ENCODE measurements around the gene ANXA2R. TPM values are rescaled to one million over a fixed set of nuclear protein-coding genes. Genes with fewer than 3 reads are reported as not detected.
A peak's percentile ranks its signal among the peaks of the same experiment; 100 is the strongest.

Gene ANXA2R
- total and polyA plus RNA-seq, 2 of the 13 experiments (the other 11 are each of a cell fraction or from before 2014, with no cell fraction given): 0.95 to 1.3 TPM

DNA sequence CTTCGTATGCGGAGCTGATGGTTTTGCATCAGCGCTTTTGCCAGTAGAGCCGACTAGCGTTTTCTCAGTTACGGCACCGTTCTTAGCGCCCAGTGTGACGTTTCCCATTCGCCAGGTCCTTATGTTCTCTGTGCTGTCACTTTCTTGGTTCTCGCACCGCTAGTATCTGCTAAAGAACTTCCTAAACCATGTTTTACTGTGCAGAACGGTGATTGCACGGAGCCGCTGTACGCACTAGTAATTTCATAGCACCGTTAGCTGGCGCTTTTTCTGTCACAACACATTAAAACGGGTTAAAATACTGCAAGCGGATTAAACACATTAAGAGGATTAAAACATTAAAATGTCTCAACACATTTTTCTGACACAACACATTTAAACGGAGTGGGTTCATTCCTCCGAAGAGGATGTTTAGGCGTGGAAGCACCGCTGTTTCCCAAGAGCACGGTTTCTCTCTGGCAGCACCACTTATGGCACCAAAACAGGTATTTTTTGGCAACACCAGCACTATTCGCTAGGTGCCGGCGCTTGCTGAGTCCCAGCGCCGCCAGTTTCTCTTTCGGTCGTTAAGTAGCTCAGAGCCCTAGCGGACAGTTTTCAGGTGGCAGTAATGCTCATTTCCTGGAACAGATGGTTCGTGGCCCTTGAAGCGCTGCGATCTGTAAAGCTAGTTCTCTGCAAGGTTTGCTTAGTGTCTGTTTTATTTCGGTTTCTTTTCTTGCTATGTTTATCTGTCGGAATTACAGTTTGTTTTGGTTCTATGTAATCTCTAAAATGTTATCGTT lies 20.3 kb downstream of the ANXA2R start (continued):
- TF ChIP-seq RFXAP (CRISPR knock-in tag; IDR thresholded peaks at IDR 0.05; ENCODE audit: borderline replicate concordance) (no peak), CTCF (CRISPR knock-in tag; IDR thresholded peaks at IDR 0.05) (peak; percentile 44), KLF11 (CRISPR knock-in tag; IDR thresholded peaks at IDR 0.05) (no peak; the same call in 1 of the 2 replicates), HDAC2 (CRISPR knock-in tag; IDR thresholded peaks at IDR 0.05) (peak; percentile 39; the same call in 1 of the 2 replicates), NKX3-1 (CRISPR knock-in tag; IDR thresholded peaks at IDR 0.05) (0 out of 2 replicates have a peak, but pooled peaks have one; percentile 27), HES4 (CRISPR knock-in tag; IDR thresholded peaks at IDR 0.05; ENCODE audit: borderline replicate concordance) (no peak), HNRNPH1 (optimal IDR thresholded peaks at IDR 0.05; ENCODE audit: low read depth, low read length) (no peak), PHF8 (CRISPR knock-in tag; IDR thresholded peaks at IDR 0.05) (peak; percentile 36; the same call in 1 of the 2 replicates), REPIN1 (CRISPR knock-in tag; IDR thresholded peaks at IDR 0.05; ENCODE audit: borderline replicate concordance, low read depth) (no peak), ZNF205 (CRISPR knock-in tag; IDR thresholded peaks at IDR 0.05) (no peak), PBX2 (CRISPR knock-in tag; IDR thresholded peaks at IDR 0.05) (no peak), ZFP36L2 (CRISPR knock-in tag; IDR thresholded peaks at IDR 0.05) (no peak), DMAP1 (CRISPR knock-in tag; IDR thresholded peaks at IDR 0.05) (no peak), POLR2AphosphoS2 (IDR thresholded peaks at IDR 0.05; ENCODE audit: low read depth, low read length) (no peak), SAP130 (CRISPR knock-in tag; IDR thresholded peaks at IDR 0.05; ENCODE audit: low read depth) (peak; percentile 80), MAFK (conservative IDR thresholded peaks at IDR 0.05 in 1 of 2, IDR thresholded peaks at IDR 0.05 in 1 of 2; ENCODE audit: low read length in 2 of 2) (peak in 1 of 2 experiments; percentile 43; a peak in 1 of 4 replicates), BCL3 (CRISPR knock-in tag; IDR thresholded peaks at IDR 0.05) (no peak), YY1 (IDR thresholded peaks at IDR 0.05; ENCODE audit: insufficient read depth, insufficient replicate concordance, low read depth, low read length) (no peak), RBFOX2 (IDR thresholded peaks at IDR 0.05; ENCODE audit: low read depth, low read length) (no peak), KDM3A (CRISPR knock-in tag; IDR thresholded peaks at IDR 0.05; ENCODE audit: low read depth) (no peak), TOPORS (CRISPR knock-in tag; IDR thresholded peaks at IDR 0.05) (no peak)
- TF ChIP-seq, protein P1, sequence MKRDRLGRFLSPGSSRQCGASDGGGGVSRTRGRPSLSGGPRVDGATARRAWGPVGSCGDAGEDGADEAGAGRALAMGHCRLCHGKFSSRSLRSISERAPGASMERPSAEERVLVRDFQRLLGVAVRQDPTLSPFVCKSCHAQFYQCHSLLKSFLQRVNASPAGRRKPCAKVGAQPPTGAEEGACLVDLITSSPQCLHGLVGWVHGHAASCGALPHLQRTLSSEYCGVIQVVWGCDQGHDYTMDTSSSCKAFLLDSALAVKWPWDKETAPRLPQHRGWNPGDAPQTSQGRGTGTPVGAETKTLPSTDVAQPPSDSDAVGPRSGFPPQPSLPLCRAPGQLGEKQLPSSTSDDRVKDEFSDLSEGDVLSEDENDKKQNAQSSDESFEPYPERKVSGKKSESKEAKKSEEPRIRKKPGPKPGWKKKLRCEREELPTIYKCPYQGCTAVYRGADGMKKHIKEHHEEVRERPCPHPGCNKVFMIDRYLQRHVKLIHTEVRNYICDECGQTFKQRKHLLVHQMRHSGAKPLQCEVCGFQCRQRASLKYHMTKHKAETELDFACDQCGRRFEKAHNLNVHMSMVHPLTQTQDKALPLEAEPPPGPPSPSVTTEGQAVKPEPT (CRISPR knock-in tag; IDR thresholded peaks at IDR 0.05; ENCODE audit: low read depth): 0 out of 2 replicates have a peak, but pooled peaks have one; percentile 42
- TF ChIP-seq, protein P2, sequence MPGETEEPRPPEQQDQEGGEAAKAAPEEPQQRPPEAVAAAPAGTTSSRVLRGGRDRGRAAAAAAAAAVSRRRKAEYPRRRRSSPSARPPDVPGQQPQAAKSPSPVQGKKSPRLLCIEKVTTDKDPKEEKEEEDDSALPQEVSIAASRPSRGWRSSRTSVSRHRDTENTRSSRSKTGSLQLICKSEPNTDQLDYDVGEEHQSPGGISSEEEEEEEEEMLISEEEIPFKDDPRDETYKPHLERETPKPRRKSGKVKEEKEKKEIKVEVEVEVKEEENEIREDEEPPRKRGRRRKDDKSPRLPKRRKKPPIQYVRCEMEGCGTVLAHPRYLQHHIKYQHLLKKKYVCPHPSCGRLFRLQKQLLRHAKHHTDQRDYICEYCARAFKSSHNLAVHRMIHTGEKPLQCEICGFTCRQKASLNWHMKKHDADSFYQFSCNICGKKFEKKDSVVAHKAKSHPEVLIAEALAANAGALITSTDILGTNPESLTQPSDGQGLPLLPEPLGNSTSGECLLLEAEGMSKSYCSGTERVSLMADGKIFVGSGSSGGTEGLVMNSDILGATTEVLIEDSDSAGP (CRISPR knock-in tag; IDR thresholded peaks at IDR 0.05; ENCODE audit: borderline replicate concordance): no peak
